HepG2 (cell line): ENCODE results near the gene CLASRP. TPM values are rescaled to one million over a fixed set of nuclear protein-coding genes. Genes with fewer than 3 reads are reported as not detected.
A peak's percentile ranks its signal among the peaks of the same experiment; 100 is the strongest.

ENCODE experiments used
- EEA1 ChIP-seq: sonication (generic); formaldehyde crosslinking; IDR thresholded peaks from 2 replicates; pipeline ENCODE4 v1.5.1; 2020; ENCODE audit warnings: mild to moderate bottlenecking, missing genetic modification reagents, borderline replicate concordance
- HMG20B ChIP-seq: conservative IDR thresholded peaks from 2 replicates; pipeline ENCODE4 v1.6.1; 2016; ENCODE audit warnings: missing genetic modification reagents, missing compliant biosample characterization
- IKZF4 ChIP-seq: sonication (generic); formaldehyde crosslinking; IDR thresholded peaks from 2 replicates; pipeline ENCODE4 v1.5.1; 2020; ENCODE audit warnings: borderline replicate concordance, mild to moderate bottlenecking, low read depth, missing genetic modification reagents; ENCODE audit errors: not compliant biosample characterization
- KDM4B ChIP-seq: sonication (generic); formaldehyde crosslinking; IDR thresholded peaks from 2 replicates; pipeline ENCODE4 v1.4.0; 2020; ENCODE audit warnings: missing genetic modification reagents
- NAIF1 ChIP-seq: sonication (generic); formaldehyde crosslinking; IDR thresholded peaks from 2 replicates; pipeline ENCODE4 v1.5.0; 2020; ENCODE audit warnings: mild to moderate bottlenecking, missing genetic modification reagents, borderline replicate concordance
- NRL ChIP-seq: sonication (generic); formaldehyde crosslinking; IDR thresholded peaks from 2 replicates; pipeline ENCODE4 v1.5.0; 2020; ENCODE audit warnings: missing genetic modification reagents, mild to moderate bottlenecking, moderate library complexity, borderline replicate concordance
- PRDM10 ChIP-seq: sonication (generic); formaldehyde crosslinking; IDR thresholded peaks from 2 replicates; pipeline ENCODE4 v1.4.0; 2020; ENCODE audit warnings: low read depth, missing genetic modification reagents
- REST ChIP-seq, 2 experiments: IDR thresholded peaks; 2 replicates each; pipeline ENCODE4 v1.6.1; 2011 to 2012; ENCODE audit warnings: low read length in 2 of 2, borderline replicate concordance in 1 of 2, low read depth in 1 of 2, mild to moderate bottlenecking in 1 of 2, moderate library complexity in 1 of 2
- SNAPC2 ChIP-seq: sonication (generic); formaldehyde crosslinking; IDR thresholded peaks from 2 replicates; pipeline ENCODE4 v1.8.1; 2022; ENCODE audit warnings: mild to moderate bottlenecking, missing genetic modification reagents
- ZBTB25 ChIP-seq: IDR thresholded peaks from 2 replicates; pipeline ENCODE4 v1.6.1; 2018; ENCODE audit warnings: missing genetic modification reagents
- ZFX ChIP-seq: sonication (generic); formaldehyde crosslinking; IDR thresholded peaks from 2 replicates; pipeline ENCODE4 v1.4.0; 2020; ENCODE audit warnings: mild to moderate bottlenecking, low read depth, missing genetic modification reagents, moderate library complexity
- ZNF34 ChIP-seq: sonication (generic); formaldehyde crosslinking; IDR thresholded peaks from 2 replicates; pipeline ENCODE4 v1.4.0; 2020; ENCODE audit warnings: mild to moderate bottlenecking, missing genetic modification reagents, borderline replicate concordance
- ZNF652 ChIP-seq: IDR thresholded peaks from 2 replicates; pipeline ENCODE4 v1.6.1; 2016; ENCODE audit warnings: low read depth, borderline replicate concordance
- ZNF7 ChIP-seq: IDR thresholded peaks from 2 replicates; pipeline ENCODE4 v1.6.1; 2016; ENCODE audit warnings: missing biosample characterization, missing genetic modification reagents
- ZNF878 ChIP-seq: sonication (generic); formaldehyde crosslinking; IDR thresholded peaks from 2 replicates; pipeline ENCODE4 v1.8.1; 2023; ENCODE audit warnings: mild to moderate bottlenecking, missing genetic modification reagents, moderate library complexity
- polyA plus RNA-seq, 8 experiments: library from polyadenylated mRNA; depleted of rRNA in 3 of 8; stranded (reverse) in 7 of 8; unstranded in 1 of 8; fragments of >200 nt; fragmentation: Illumina TruSeq in 4 of 8; extraction: Trizol in 4 of 8; gene quantifications; 2 replicates each; pipeline versions ENCODE4 v1.2.1 to v1.2.3, GENCODE V29; 2011 to 2016; ENCODE audit warnings: low read depth in 4 of 8, missing spikeins in 1 of 8, mixed read lengths in 1 of 8; ENCODE audit not compliant: insufficient read depth in 1 of 8
- total RNA-seq, 5 experiments: library from RNA; depleted of rRNA; stranded (reverse); fragments of >200 nt; fragmentation: Illumina TruSeq; extraction: Trizol; gene quantifications; 2 replicates each; pipeline ENCODE4 v1.2.3, GENCODE V29; 2016; ENCODE audit warnings: low read depth in 1 of 5
- TF ChIP-seq, protein P1 (sequence below): sonication (generic); formaldehyde crosslinking; IDR thresholded peaks from 2 replicates; pipeline ENCODE4 v1.4.0; 2020; ENCODE audit warnings: missing genetic modification reagents; ENCODE audit errors: not compliant biosample characterization
- TF ChIP-seq, protein P2 (sequence below): sonication (generic); formaldehyde crosslinking; IDR thresholded peaks from 2 replicates; pipeline ENCODE4 v1.8.1; 2022; ENCODE audit warnings: mild to moderate bottlenecking, missing genetic modification reagents

Gene CLASRP
- total and polyA plus RNA-seq, 2 of the 13 experiments (the other 11 are each of a cell fraction or from before 2014, with no cell fraction given) = 32.0 to 51.4 TPM

DNA sequence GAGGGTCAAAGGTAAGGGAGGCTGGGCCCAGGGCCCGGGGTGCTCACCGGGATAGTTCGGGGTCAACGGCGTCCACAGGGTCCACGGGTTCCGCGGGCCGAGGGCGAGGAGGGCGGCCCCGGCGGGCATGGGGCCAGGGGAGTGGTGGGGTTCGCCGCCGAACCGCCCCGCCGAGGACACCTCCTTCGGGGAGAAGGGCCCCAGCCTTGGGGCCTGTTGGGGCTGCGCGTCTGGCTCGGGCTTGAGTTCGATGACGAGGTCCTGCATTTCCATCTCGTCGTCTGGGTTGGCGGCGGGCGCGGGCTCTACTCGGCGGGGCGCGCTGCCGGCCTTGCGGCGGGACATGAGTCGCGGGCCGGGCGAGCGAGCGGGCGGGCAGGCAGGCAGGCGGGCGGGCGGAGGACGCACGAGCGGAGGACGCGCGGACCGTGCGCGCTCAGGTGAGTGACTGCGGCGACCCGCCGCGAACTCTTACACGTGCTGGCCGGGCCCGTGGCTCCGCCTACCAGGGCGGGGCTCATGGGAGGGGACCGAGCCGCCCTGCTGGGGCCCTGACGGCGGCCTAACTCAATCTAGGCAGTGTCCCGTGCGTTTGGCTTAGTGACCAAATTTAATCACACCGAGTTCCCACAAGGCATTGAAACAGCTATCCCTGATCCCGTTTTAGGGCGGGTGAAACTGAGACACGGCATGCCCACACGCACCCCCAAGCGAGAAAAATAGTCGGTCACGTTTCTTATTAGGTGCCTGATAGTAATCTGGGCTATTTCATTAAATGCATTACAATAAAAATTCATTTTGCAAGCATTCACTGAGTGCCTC is 37.4 kb downstream of the CLASRP start, which contains the start of gene ZNF296 (continued):
- TF ChIP-seq REST (IDR thresholded peaks at IDR 0.05; ENCODE audit: borderline replicate concordance in 1 of 2, low read depth in 1 of 2, low read length in 2 of 2) (no peak; a peak in 1 of 4 replicates), ZNF34 (no peak), IKZF4 (CRISPR knock-in tag) (peak; percentile 63), KDM4B (peak; percentile 50; the same call in 1 of the 2 replicates), PRDM10 (CRISPR knock-in tag) (no peak), ZBTB25 (CRISPR knock-in tag) (0 out of 2 replicates have a peak, but pooled peaks have one; percentile 69), EEA1 (CRISPR knock-in tag) (no peak), ZNF7 (CRISPR knock-in tag) (no peak), HMG20B (CRISPR knock-in tag) (no peak), ZFX (peak; percentile 81), ZNF652 (no peak), NAIF1 (CRISPR knock-in tag) (no peak), SNAPC2 (CRISPR knock-in tag) (no peak), ZNF878 (CRISPR knock-in tag) (no peak), NRL (CRISPR knock-in tag) (peak; percentile 54; the same call in 1 of the 2 replicates)
- TF ChIP-seq, protein P1, sequence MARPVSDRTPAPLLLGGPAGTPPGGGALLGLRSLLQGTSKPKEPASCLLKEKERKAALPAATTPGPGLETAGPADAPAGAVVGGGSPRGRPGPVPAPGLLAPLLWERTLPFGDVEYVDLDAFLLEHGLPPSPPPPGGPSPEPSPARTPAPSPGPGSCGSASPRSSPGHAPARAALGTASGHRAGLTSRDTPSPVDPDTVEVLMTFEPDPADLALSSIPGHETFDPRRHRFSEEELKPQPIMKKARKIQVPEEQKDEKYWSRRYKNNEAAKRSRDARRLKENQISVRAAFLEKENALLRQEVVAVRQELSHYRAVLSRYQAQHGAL (CRISPR knock-in tag) = no peak
- TF ChIP-seq, protein P2, sequence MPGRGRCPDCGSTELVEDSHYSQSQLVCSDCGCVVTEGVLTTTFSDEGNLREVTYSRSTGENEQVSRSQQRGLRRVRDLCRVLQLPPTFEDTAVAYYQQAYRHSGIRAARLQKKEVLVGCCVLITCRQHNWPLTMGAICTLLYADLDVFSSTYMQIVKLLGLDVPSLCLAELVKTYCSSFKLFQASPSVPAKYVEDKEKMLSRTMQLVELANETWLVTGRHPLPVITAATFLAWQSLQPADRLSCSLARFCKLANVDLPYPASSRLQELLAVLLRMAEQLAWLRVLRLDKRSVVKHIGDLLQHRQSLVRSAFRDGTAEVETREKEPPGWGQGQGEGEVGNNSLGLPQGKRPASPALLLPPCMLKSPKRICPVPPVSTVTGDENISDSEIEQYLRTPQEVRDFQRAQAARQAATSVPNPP (CRISPR knock-in tag) = no peak
